GM18517 (cell line): ENCODE results near the gene ABCB9.
"Not testable (repeated sequence)": the region's sequence is repeated elsewhere in the genome, so short reads cannot be mapped to it uniquely, and the experiment has no call there.

Experiments used
- ATAC-seq: cut with Tn5 transposase; IDR thresholded peaks from one replicate; pipeline ENCODE4 v1.9.1; 2021; ENCODE audit warnings: mild to moderate bottlenecking, moderate library complexity; ENCODE audit not compliant: unreplicated experiment

Gene ABCB9

GRCh38 chr12:122944605-122945592, 21.4 kb downstream of the ABCB9 start:
- no peak for ATAC-seq

- no peak for ATAC-seq
Measured at GRCh38 chr12:122943196-122943595, 23.1 kb downstream of the ABCB9 start.

- ATAC-seq = no peak
Measured at GRCh38 chr12:122942637-122943036, 23.6 kb downstream of the ABCB9 start.

GRCh38 chr12:122941351-122941750, 24.9 kb downstream of the ABCB9 start:
- ATAC-seq = not testable (repeated sequence)

- no peak for ATAC-seq
Measured at GRCh38 chr12:122939125-122939524, 27.1 kb downstream of the ABCB9 start.

GRCh38 chr12:122937622-122938091, 28.6 kb downstream of the ABCB9 start:
- peak; percentile 51 for ATAC-seq

- no peak for ATAC-seq
Measured at GRCh38 chr12:122935318-122935717, 30.9 kb downstream of the ABCB9 start.

- no peak for ATAC-seq
Measured at GRCh38 chr12:122934722-122935121, 31.5 kb downstream of the ABCB9 start.

- no peak for ATAC-seq
Measured at GRCh38 chr12:122932207-122932606, 34.1 kb downstream of the ABCB9 start.

GRCh38 chr12:122929812-122930211, 36.5 kb downstream of the ABCB9 start:
- no peak for ATAC-seq

- no peak for ATAC-seq
Measured at GRCh38 chr12:122929148-122929538, 37.1 kb downstream of the ABCB9 start.

- ATAC-seq = no peak
Measured at GRCh38 chr12:122928404-122929147, 37.7 kb downstream of the ABCB9 start.

GRCh38 chr12:122927756-122928403, 38.4 kb downstream of the ABCB9 start:
- ATAC-seq = no peak

GRCh38 chr12:122921917-122922316, 44.3 kb downstream of the ABCB9 start:
- ATAC-seq = no peak

GRCh38 chr12:122920687-122921086, 45.6 kb downstream of the ABCB9 start:
- ATAC-seq = no peak

GRCh38 chr12:122918827-122919226, 47.4 kb downstream of the ABCB9 start:
- no peak for ATAC-seq

GRCh38 chr12:122917507-122918121, 48.6 kb downstream of the ABCB9 start:
- ATAC-seq = no peak

- ATAC-seq = no peak
Measured at GRCh38 chr12:122909442-122910288, 56.6 kb downstream of the ABCB9 start.

- no peak for ATAC-seq
Measured at GRCh38 chr12:122908915-122909314, 57.3 kb downstream of the ABCB9 start.

- not testable (repeated sequence) for ATAC-seq
Measured at GRCh38 chr12:122905258-122905657, 61.0 kb downstream of the ABCB9 start.
